UCSD-AML1 (cell line): ENCODE results near the gene KCNIP3.
"Not testable (repeated sequence)": the region's sequence is repeated elsewhere in the genome, so short reads cannot be mapped to it uniquely, and the experiment has no call there.

ENCODE experiments used
- DNase-seq: peaks from one replicate; lab custom pipeline; 2025; ENCODE audit not compliant: unreplicated experiment; lab: John Stamatoyannopoulos, UW

The KCNIP3 gene

DNA sequence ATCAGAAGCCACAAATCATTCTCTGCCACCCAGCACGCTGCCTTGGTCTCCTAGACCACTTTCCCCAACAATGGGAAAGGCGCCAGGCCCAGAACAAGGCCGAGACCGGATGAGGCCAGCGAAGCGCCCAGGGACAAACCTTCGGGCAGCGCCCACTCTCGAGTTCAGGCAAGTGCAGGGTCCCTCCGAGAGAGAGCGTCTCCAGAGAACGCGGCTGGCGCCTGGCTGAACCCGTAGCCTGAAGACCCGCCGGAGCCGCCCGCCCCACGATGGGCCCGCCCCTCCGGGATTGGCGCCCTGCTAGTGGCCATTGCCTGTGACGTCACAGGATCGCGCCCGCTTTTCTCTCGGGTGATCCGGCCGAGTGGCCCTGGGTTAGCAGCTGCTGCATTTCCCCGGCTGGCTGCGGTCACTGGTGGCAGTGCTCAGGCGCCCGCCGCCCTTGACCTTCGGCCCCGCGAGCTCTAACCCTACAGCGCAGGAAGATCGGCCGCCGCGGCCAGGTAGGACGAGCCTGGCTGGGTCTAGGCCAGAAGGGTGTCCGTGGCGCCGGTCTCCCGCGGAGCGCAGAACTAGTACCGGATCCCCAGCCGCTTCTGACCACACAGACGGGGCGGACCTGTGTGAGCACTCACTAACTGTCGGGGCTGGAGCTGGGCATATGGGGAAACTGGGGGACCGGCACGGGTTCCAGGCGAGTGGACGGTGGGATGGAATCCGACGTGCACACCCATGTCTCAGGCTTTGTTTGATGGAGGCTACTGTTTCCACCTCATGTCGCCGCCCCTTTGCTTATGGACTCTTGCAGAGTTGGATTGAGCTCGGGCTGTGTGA, 105.4 kb downstream of the KCNIP3 start, which contains the start of gene FAHD2A:
Gene FAHD2A (plus strand): TSS at position 339 of the 834 bp plus-strand sequence. CDS start 2,851 bp downstream, outside the sequence.
- DNase-seq: peak; percentile 92

- DNase-seq: peak; percentile 56
Measured at GRCh38 chr2:95403204-95403721, 106.1 kb downstream of the KCNIP3 start.

GRCh38 chr2:95403824-95404223, 106.7 kb downstream of the KCNIP3 start:
- not testable (repeated sequence) for DNase-seq

GRCh38 chr2:95404676-95405075, 107.5 kb downstream of the KCNIP3 start:
- DNase-seq: not testable (repeated sequence)

GRCh38 chr2:95411239-95411638, 114.1 kb downstream of the KCNIP3 start:
- not testable (repeated sequence) for DNase-seq

DNA sequence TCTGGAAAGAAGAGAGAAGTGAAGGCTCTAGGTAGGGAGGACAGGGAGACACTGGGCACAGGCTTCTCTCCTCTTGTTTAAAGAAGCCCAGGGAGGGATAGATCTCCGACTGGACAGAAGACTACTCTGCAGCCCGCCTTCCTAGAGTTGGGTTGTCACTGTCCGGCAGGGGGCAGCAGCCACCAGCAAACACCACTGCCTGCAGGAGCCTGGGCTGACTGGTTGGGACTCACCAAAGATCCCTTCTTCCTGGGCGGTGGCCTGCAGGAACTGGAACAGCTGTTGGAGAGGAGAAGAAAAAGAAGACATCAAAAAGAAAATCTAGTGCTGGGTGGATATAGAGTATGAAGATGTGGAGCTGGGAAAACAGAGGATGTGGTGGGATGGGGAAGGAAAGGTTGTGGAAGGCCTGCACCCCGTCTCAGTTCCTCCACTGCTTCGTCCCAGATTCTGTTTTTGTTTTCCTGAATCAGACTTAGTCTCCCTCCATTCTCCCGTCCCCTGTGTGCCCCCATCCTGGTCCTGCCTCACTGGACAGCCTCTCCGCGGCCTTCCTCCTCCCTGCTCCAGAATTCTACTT, 117.0 kb downstream of the KCNIP3 start:
- DNase-seq: peak; percentile 66

- not testable (repeated sequence) for DNase-seq
Measured at GRCh38 chr2:95415138-95415537, 118.0 kb downstream of the KCNIP3 start.

- DNase-seq: not testable (repeated sequence)
Measured at GRCh38 chr2:95415561-95415960, 118.4 kb downstream of the KCNIP3 start.

- DNase-seq: not testable (repeated sequence)
Measured at GRCh38 chr2:95427196-95427867, 130.2 kb downstream of the KCNIP3 start.

DNA sequence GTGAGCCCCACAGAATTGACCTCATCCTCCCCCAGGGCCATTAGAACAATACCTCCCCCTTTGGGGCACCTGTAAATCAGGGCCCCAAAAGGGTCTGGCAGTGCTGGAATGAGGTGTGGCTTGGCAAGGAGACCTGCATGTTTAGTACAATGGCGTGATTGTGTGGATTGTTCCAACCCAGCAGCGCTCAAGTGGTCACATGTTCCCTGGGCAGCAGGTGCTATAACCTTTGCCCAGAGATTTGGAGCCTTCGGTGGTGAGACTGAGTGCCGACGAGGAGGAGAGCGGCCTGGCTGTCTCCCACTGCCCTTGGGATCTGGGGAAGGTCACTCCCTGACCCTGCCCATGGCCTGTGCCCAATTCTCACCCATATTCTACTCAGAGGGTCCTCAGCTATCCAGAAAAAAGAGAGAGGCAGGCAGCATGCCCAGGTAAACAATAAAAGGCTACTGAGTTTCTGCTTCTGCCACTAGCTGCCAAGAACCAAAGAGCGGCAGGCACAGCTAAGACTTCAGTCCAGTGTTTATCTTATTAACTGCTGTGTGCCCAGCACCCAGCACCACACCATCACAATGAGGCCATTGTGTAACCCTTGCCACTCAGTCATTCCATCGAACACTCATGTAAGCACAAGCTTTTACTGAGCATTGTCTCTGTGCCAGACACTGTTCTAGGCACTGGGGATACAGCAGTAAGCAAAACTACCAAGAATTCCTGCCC, 132.8 kb downstream of the KCNIP3 start:
- not testable (repeated sequence) for DNase-seq

DNA sequence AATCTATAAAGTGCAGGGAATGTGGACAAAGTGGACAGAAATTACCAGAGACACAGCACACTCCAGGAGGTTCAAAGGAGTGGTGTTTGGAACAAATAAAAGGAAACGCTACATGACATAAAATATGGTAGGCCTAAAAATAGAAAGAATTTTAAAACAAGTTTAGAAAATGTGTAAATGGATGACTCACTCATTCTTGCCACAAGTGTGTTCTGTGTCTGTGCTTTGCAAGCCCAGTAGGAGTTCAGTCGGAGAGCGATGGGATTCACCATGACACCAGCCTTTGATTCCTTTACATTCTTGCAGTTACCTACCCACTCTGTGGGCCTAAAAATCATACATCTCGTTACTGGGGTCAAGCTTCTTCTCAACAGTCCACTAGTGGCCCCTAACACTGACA, 136.2 kb downstream of the KCNIP3 start:
- DNase-seq: not testable (repeated sequence)

DNA sequence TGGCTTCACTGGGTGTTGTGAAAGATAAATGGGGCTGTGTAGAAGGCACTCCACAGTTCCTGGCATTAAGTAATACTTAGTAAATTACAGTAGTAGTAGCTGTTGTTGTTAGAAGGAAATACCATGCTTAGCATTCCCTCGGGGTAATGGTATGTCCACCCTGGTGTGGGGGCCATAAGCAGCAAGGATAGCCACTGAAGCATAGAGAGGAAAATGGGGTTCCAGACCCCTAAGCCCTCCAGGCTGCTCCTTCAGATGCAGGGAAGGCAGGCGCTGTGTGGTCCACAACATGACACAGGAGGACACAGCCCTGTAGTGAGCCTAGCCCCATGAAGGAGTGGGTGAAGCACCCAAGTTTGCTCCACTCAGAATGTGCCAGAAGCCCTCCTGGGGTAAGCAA, 136.8 kb downstream of the KCNIP3 start:
- not testable (repeated sequence) for DNase-seq

- DNase-seq: not testable (repeated sequence)
Measured at GRCh38 chr2:95434507-95435076, 137.4 kb downstream of the KCNIP3 start.

GRCh38 chr2:95435162-95435871, 138.2 kb downstream of the KCNIP3 start:
- not testable (repeated sequence) for DNase-seq
